ENCODE data around the gene CFD.

GRCh38 chr19:824885-825284 lies 34.6 kb upstream of the CFD start:
- TF ChIP-seq FOXK2 (IDR thresholded peaks at IDR 0.05): no peak
- TF ChIP-seq EP300 (IDR thresholded peaks at IDR 0.05; ENCODE audit: borderline replicate concordance in 1 of 2, control insufficient read depth in 1 of 2, low read depth in 2 of 2, low read length in 2 of 2): no peak
- TF ChIP-seq CTCF (IDR thresholded peaks at IDR 0.05 in 2 of 3, conservative IDR thresholded peaks at IDR 0.05 in 1 of 3; ENCODE audit: control insufficient read depth in 2 of 3, extremely low read depth in 1 of 3, insufficient read depth in 1 of 3, low read depth in 3 of 3, low read length in 3 of 3): no peak
- no peak for TF ChIP-seq MTA3 (IDR thresholded peaks at IDR 0.05; ENCODE audit: borderline replicate concordance, low read length)
- TF ChIP-seq USF1 (IDR thresholded peaks at IDR 0.05; ENCODE audit: borderline replicate concordance, extremely low read length, insufficient read depth, low read depth, low read length): no peak
- TF ChIP-seq POLR2AphosphoS5 (IDR thresholded peaks at IDR 0.05; ENCODE audit: low read length): no peak
